Effector CD4-positive, alpha-beta T cell (primary cell): ENCODE results near the gene RNF8.

ENCODE experiments used
- DNase-seq: peaks from one replicate; pipeline ENCODE4 v3.0.0-alpha.2; 2020

The RNF8 gene

DNA sequence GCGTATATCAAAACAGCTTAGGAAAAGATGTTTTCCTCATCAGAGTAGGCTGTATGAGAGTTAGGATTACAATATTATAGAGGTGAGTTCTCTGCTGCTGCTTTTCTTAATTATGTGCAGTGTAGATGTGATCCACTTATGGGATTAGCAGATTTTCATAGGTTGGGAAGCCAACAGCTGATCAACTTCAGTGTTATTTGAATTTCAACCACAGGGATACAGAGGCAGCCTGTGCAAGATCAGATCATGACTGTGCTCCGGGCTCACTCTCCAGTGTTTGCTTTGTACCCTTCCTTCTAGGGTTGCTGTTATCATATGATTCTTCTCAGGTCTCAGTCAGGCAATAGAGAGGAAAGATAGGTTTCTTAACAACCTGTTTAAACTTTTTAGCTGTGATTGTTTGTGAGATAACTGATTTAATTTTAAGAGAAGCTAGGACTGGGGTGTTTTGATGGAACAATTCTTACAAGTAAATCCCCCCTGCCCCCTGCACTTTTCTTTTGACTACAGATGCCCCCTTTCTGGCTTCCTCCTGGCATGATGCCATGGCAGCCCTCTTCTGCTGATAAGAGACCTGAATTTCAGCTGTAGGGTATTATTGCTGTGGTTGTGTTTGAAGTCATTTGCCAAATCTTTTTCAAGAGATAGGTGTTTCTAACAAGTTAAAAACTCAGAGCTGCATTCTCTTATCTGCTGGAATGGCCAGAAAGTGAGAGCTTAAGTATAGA lies 8.5 kb downstream of the RNF8 start:
- DNase-seq: no peak

- no peak for DNase-seq
Measured at GRCh38 chr6:37365791-37366190, 12.0 kb downstream of the RNF8 start.

DNA sequence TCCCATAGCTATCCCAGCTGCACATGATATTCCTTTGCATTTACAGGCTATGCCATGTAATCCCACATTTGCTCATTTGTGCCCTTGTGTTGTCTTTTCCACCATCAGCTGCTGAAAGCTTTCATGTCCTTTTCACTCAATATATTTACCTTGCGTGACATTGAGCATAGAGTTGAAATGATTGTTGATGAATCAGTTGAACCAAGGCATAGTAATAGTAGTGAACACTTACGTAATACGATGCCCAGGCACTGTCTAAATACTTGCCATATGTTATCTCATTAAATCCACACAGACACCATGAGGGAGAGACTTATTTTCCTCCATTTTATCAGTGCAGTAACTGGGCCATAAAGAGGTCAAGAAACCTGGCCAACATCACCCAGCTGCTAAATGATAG lies 13.1 kb downstream of the RNF8 start:
- no peak for DNase-seq

DNA sequence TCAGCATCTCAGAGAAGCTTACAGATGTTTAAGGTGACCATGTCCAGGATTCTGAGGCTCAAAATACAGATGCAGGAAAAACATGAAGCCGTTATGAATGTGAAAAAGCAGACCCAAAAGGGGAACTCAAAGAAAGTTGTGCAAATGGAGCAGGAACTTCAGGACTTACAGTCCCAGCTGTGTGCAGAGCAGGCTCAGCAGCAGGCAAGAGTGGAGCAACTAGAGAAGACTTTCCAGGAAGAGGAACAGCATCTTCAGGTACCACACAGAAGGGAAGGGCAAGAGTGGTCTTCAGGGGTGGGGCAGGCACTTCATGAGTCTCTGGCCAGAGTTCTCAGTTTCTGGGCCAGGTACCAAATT lies 15.2 kb downstream of the RNF8 start:
- no peak for DNase-seq

- no peak for DNase-seq
Measured at GRCh38 chr6:37369321-37370201, 15.8 kb downstream of the RNF8 start.

- no peak for DNase-seq
Measured at GRCh38 chr6:37371154-37372083, 17.6 kb downstream of the RNF8 start.

- DNase-seq: no peak
Measured at GRCh38 chr6:37372116-37372515, 18.3 kb downstream of the RNF8 start.

DNA sequence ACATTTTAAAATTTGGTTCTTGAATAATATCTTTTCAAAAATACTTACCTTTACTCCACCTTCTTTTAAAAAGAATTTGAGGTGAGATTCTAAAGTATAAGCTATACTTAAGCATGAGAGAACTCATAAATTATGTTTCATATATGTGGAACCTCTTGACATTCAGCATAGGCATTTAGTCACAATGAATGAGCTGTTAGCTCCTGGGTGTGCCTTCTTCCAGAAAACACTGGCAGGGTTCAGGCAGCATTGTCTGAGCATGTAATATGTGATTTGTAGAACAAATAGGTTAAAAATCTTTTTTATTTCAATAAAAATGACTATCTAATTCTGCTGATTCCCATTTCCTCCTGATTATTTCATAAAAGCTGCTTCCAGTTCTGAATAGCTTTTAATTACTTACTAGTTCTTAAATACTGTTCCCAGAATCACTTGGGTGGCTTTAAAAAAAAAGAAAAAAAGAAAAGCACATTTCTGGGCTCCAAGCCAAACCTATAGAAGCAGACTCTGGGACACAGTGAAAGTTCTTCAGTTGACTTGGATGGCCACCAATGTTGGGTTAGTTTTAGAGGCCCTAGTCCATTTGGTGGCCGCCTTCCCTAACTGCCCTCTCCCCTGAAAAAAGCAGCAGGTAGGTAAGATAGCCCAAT lies 20.2 kb downstream of the RNF8 start:
- no peak for DNase-seq

GRCh38 chr6:37375376-37375775 lies 21.6 kb downstream of the RNF8 start:
- no peak for DNase-seq

GRCh38 chr6:37376078-37376743 lies 22.4 kb downstream of the RNF8 start:
- DNase-seq: no peak

GRCh38 chr6:37381579-37381978 lies 27.8 kb downstream of the RNF8 start:
- DNase-seq: peak; percentile 3

DNA sequence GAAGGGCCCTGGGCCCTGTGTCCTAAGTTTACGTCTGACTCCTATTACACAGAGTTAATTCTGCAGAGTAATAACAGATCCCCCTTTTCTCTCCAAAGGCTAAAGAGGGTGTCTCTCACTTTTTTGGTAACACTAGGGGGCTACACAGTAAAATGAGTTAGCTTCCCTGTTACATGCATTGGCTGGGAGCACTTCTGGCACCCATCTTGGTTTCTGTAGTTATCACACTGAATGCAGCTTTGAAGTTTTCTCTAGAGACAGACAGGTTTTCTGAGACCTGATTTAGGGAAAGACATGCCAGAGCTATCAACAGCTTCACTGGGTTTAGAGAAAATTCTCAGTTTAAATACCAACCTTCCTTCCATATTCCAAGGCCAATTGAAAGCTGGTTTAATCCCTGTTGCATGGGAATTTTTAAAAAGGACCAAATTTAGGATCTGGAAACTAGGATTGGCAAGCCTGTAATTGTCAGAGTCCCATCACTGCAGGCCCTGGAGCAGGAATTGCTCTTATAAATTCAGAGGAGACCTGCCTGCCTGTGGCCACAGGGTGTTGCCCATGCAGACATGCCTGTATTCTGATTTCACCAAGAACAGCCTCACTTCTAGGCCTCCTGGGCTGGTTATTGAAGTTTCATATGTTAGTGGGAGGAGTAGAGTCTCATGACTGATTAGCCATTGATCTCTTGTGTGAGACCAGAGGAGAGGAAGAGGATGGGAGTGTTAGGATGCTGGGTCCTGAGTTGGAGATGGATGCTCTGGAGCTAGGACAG lies 29.4 kb downstream of the RNF8 start:
- no peak for DNase-seq

DNA sequence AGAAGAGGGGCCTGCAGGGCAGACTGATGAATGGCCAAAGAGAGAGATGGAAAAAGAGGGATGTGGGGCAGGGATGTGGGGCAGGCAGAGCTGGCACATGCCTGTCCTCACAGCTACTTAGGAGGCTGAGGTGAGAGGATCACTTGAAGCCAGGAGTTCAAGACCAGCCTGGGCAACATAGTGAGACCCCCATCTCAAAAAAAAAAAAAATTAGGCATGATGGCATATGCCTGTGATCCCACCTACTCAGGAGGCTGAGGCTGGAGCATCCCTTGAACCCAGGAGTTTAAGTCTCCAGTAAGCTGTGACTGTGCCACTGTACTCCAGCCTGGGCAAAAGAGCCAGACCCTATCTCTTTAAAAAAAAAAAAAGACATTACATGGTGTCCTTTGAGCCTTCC lies 34.8 kb downstream of the RNF8 start:
- DNase-seq: no peak

GRCh38 chr6:37389857-37390256 lies 36.1 kb downstream of the RNF8 start:
- DNase-seq: no peak

- no peak for DNase-seq
Measured at GRCh38 chr6:37391120-37391519, 37.3 kb downstream of the RNF8 start.

GRCh38 chr6:37392821-37393220 lies 39.0 kb downstream of the RNF8 start:
- no peak for DNase-seq

GRCh38 chr6:37393381-37393929 lies 39.7 kb downstream of the RNF8 start:
- no peak for DNase-seq

- DNase-seq: no peak
Measured at GRCh38 chr6:37396571-37397180, 42.9 kb downstream of the RNF8 start.

DNA sequence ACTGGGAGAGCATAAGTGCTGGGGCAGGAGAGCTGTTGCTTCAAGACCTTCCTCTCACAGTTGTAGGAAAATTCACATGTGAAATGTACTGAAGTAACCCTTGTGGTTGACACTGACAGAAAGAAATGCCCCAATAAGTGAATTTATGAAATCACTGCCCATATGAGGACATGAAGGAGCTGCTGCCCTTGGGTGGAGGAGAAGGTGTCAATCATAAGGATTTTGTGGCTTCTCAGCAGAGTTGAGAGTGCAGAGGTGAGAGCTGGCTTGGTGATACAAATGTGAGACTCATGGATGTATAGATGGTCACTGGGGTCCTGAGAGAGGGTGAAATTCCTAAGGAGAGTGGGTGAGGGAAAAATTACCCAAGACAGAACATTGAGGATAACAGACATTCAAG lies 45.3 kb downstream of the RNF8 start:
- DNase-seq: no peak

DNA sequence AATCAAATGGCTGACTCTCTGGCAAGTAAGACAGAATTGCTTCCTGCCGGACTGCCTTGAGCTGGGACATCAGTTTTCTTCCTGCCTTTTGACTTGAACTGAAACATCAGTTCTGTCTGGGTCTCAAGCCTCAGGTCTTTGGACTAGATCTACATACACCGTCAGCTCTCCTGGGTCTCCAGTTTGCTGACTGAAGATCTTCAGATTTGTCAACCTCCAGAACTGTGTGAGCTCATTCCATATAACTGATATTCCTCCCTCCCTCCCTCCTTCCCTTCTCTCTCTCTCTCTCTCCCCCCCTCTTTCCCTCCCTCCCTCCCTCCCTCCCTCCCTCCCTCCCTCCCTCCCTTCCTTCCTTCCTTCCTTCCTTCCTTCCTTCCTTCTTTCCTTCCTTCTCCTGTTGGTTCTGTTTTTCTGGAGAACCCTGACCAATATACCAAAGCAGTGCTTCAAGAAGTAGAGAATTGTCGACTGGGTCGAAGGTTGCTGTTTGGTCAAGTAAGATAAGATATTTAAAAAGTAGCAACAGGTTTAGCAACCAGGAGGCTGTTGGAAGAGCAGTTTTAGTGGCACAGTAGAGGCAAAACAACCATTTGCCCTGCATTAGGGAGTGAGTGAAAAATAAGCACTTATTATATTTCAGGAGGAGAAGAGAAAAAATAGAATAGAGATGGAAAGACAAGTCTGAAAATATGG lies 46.2 kb downstream of the RNF8 start:
- DNase-seq: no peak
